Immature natural killer cell (primary cell): ENCODE data around the gene NMNAT3. TPM values are rescaled to one million over a fixed set of nuclear protein-coding genes. Genes with fewer than 3 reads are reported as not detected.

Source experiments
- DNase-seq, 3 donors: peaks; one replicate each; pipeline ENCODE4 v3.0.0; 2022; ENCODE audit warnings: mixed read lengths in 1 of 3
- H3K27ac Mint-ChIP-seq, 6 donors: one replicate each; pipeline ENCODE4 v1.8.0; 2020; ENCODE audit warnings: mixed read lengths in 6 of 6, mild to moderate bottlenecking in 5 of 6, inconsistent platforms in 4 of 6, moderate library complexity in 3 of 6
- H3K27me3 Mint-ChIP-seq, 3 donors: one replicate each; pipeline ENCODE4 v1.8.0; 2020 to 2021; ENCODE audit warnings: low read depth in 3 of 3, mild to moderate bottlenecking in 3 of 3, mixed read lengths in 3 of 3, moderate library complexity in 3 of 3, inconsistent platforms in 1 of 3
- H3K36me3 Mint-ChIP-seq, 3 donors: one replicate each; pipeline ENCODE4 v1.8.0; 2020; ENCODE audit warnings: mixed read lengths in 3 of 3, inconsistent platforms in 2 of 3, mild to moderate bottlenecking in 2 of 3
- H3K4me1 Mint-ChIP-seq, 2 donors: one replicate each; pipeline ENCODE4 v1.8.0; 2020; ENCODE audit warnings: inconsistent platforms in 2 of 2, mild to moderate bottlenecking in 2 of 2, mixed read lengths in 2 of 2, moderate library complexity in 1 of 2
- H3K4me3 Mint-ChIP-seq, 5 donors: one replicate each; pipeline ENCODE4 v1.8.0; 2020; ENCODE audit warnings: mild to moderate bottlenecking in 5 of 5, mixed read lengths in 5 of 5, inconsistent platforms in 3 of 5, moderate library complexity in 3 of 5
- H3K9me3 Mint-ChIP-seq, 6 donors: one replicate each; pipeline ENCODE4 v1.8.0; 2020; ENCODE audit warnings: mild to moderate bottlenecking in 6 of 6, mixed read lengths in 6 of 6, inconsistent platforms in 4 of 6, moderate library complexity in 3 of 6
- polyA plus RNA-seq, 3 donors: library from polyadenylated mRNA; unstranded; fragments of 300-500 nt; fragmentation: Illumina TruSeq; gene quantifications; one replicate each; pipeline ENCODE4 v1.2.3, GENCODE V29; 2021

The NMNAT3 gene
- polyA plus RNA-seq, 3 donors from 2014 or later = 1.4 to 7.1 (median 2.5) TPM

DNA sequence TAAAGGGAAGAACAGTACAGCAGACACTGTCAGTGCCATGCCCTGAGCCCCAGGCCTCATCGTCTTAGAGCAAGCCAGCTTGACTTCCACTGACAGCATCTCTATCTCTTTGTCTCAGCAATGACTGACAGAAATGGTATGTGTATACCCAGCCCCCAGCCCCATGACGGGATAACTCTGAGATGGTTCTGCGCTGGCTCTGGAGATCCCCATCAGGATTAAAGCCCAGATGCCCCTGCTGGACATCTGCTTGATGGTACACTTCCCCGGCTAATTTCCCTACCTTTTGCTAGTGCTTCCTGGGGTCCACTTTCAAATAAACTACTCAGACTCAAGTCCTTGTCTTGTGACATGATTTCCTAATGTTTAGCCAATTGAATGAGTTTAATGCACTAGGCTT is 7.6 kb downstream of the NMNAT3 start:
- H3K36me3 Mint-ChIP-seq = no peaks in the 10 kb centered on the region
- no peak for DNase-seq
- H3K4me1 Mint-ChIP-seq = no peaks in the 10 kb centered on the region
- H3K4me3 Mint-ChIP-seq = no peak overlapping the region
- no peak overlapping the region for H3K27ac Mint-ChIP-seq
- no peaks in the 10 kb centered on the region for H3K9me3 Mint-ChIP-seq
- no peaks in the 10 kb centered on the region for H3K27me3 Mint-ChIP-seq

DNA sequence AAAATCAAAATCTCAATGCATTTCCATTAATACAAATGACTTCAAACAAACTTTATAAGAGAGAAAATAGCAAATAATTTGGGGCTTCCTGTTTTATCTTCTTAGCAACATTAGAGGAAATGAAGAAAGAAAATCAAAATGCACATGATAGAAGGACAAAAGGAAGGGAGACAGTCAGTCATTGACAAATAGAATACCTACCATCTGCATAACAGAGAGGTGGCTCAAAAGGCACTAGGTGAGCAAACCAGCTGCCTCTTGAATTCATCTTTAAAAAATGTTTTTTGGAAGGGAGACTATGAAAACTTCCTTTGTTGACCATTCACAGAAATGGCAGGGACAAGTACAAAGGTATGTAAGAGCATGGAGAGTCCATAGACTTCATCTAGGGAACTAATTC is 9.4 kb downstream of the NMNAT3 start:
- DNase-seq = no peak
- H3K4me1 Mint-ChIP-seq = no peaks in the 10 kb centered on the region
- H3K4me3 Mint-ChIP-seq = no peak overlapping the region
- H3K27me3 Mint-ChIP-seq = peaks cover 0 to 2% (median 0%) of the 10 kb centered on the region in 3 donors
- H3K27ac Mint-ChIP-seq = no peak overlapping the region
- H3K36me3 Mint-ChIP-seq = no peaks in the 10 kb centered on the region
- no peaks in the 10 kb centered on the region for H3K9me3 Mint-ChIP-seq

- Mint-ChIP-seq H3K27ac (no peak overlapping the region), H3K27me3 (peaks cover 0 to 2% (median 0%) of the 10 kb centered on the region in 3 donors), H3K9me3 (no peaks in the 10 kb centered on the region), H3K4me3 (no peak overlapping the region), H3K36me3 (peaks cover 0 to 3% (median 0%) of the 10 kb centered on the region in 3 donors), H3K4me1 (no peaks in the 10 kb centered on the region)
- DNase-seq = no peak
Measured at GRCh38 chr3:139664958-139665357, 12.8 kb downstream of the NMNAT3 start.

GRCh38 chr3:139660269-139660668 is 17.5 kb downstream of the NMNAT3 start:
- Mint-ChIP-seq H3K36me3 (peaks cover 0 to 3% (median 0%) of the 10 kb centered on the region in 3 donors), H3K4me1 (no peaks in the 10 kb centered on the region), H3K4me3 (no peak overlapping the region), H3K27ac (no peak overlapping the region), H3K9me3 (no peaks in the 10 kb centered on the region), H3K27me3 (peaks cover 0 to 2% (median 2%) of the 10 kb centered on the region in 3 donors)
- no peak for DNase-seq

DNA sequence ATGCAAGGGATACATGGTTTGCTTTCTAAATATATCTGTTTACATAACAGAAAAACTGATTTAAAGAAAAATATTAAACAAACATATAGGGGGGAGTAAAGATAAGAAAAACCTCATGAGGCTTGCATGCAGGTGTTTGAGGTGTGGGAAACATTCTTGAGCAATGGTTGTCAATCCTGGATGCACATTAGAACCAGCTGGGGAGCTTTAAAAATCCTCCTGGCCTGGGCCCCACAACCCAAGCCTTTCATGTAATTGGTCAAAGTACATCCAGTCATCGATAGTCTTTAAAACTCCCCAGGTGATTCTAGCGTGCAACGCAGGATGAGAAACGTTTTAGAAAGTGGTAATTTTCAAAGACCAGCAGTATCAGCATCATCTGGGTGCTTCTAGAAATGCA is 18.3 kb downstream of the NMNAT3 start:
- Mint-ChIP-seq H3K27ac (no peak overlapping the region), H3K27me3 (peaks cover 0 to 2% (median 2%) of the 10 kb centered on the region in 3 donors), H3K36me3 (peaks cover 0 to 3% (median 0%) of the 10 kb centered on the region in 3 donors), H3K4me1 (no peaks in the 10 kb centered on the region), H3K9me3 (no peaks in the 10 kb centered on the region), H3K4me3 (no peak overlapping the region)
- DNase-seq = no peak

DNA sequence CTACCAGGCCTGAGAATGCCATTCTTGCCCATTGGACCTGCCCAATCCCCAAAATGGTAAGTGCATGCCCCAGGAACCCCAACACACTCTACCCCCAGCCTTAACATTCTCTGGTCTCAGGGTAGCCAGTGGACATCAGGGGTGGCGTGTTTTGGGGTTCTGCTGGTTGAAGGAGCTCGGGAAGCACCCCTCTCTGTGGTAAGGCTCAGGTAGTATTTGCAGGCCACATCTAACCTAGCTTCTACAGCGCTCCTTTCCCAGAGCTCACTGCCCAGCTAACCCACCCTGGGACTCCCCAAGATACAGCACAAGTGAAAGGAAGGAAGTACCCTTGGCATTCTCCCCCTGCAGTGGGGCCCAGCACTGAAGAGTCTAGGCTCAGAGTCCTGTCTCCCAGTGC is 19.8 kb downstream of the NMNAT3 start:
- H3K27me3 Mint-ChIP-seq = peaks cover 0 to 2% (median 0%) of the 10 kb centered on the region in 3 donors
- no peak overlapping the region for H3K27ac Mint-ChIP-seq
- DNase-seq = no peak
- no peaks in the 10 kb centered on the region for H3K4me1 Mint-ChIP-seq
- peaks cover 0 to 3% (median 0%) of the 10 kb centered on the region in 3 donors for H3K36me3 Mint-ChIP-seq
- H3K9me3 Mint-ChIP-seq = no peaks in the 10 kb centered on the region
- no peak overlapping the region for H3K4me3 Mint-ChIP-seq

DNA sequence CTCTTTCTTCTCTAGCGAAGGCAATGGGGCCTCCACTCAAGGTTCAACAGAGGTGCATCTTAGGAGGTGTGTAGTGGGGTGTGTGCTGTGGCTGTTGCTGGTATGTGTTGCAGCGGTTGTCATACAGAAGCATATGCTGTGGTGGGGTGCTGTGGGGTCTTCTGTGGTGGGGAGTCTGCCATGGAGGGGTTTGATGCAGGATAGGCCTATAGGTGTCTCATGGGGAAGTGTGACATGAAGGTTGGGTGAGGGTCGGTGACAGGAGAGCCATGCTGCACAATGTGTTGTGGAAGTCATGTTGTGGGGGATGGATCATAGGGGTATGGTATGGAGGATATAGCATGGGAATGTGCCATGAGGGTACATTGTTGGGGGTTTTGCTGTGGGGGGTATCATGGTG is 20.3 kb downstream of the NMNAT3 start:
- DNase-seq = no peak
- Mint-ChIP-seq H3K4me1 (no peaks in the 10 kb centered on the region), H3K27ac (no peak overlapping the region), H3K36me3 (peaks cover 0 to 3% (median 0%) of the 10 kb centered on the region in 3 donors), H3K9me3 (no peaks in the 10 kb centered on the region), H3K4me3 (no peak overlapping the region), H3K27me3 (peaks cover 0 to 2% (median 0%) of the 10 kb centered on the region in 3 donors)

DNA sequence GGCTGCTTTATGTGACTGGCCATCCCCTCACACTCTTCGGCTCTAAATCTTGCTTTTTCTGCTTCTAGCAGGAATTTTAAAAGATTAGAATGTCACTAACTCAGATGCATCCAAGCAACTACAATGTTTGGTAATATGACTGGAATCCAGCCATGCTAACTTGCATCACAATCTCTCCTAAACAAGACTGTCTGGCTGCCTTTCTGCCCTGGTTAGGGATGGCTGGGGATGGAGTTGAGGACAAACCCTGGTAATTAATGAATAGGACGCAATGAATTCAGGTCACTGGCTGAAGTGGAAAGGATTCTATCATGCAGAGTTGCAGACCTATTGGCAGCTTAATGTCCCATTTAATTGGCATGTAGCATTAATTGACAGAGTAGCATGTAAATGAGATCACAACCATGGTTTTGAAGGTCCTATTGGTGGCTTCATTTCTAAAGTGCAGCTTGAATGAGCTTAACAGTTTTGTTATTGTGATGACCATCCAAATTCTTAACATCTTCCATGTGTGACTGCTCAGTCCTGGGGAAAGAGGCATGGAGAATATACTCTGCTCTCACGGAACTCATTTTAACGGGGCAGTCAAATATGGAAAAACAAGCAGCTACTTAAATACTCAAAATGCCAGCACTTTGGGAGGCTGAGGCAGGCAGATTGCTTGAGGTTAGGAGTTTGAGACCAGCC is 21.7 kb downstream of the NMNAT3 start:
- Mint-ChIP-seq H3K4me1 (no peaks in the 10 kb centered on the region), H3K9me3 (no peaks in the 10 kb centered on the region), H3K27me3 (peaks cover 0 to 2% (median 0%) of the 10 kb centered on the region in 3 donors), H3K4me3 (no peak overlapping the region), H3K27ac (no peak overlapping the region), H3K36me3 (peaks cover 0 to 3% (median 0%) of the 10 kb centered on the region in 3 donors)
- no peak for DNase-seq

- no peak overlapping the region for H3K4me3 Mint-ChIP-seq
- no peak overlapping the region for H3K27ac Mint-ChIP-seq
- no peak for DNase-seq
- no peaks in the 10 kb centered on the region for H3K36me3 Mint-ChIP-seq
- no peaks in the 10 kb centered on the region for H3K9me3 Mint-ChIP-seq
- H3K4me1 Mint-ChIP-seq = no peaks in the 10 kb centered on the region
- H3K27me3 Mint-ChIP-seq = peaks cover 0 to 2% (median 0%) of the 10 kb centered on the region in 3 donors
Measured at GRCh38 chr3:139654637-139655365, 23.0 kb downstream of the NMNAT3 start.

DNA sequence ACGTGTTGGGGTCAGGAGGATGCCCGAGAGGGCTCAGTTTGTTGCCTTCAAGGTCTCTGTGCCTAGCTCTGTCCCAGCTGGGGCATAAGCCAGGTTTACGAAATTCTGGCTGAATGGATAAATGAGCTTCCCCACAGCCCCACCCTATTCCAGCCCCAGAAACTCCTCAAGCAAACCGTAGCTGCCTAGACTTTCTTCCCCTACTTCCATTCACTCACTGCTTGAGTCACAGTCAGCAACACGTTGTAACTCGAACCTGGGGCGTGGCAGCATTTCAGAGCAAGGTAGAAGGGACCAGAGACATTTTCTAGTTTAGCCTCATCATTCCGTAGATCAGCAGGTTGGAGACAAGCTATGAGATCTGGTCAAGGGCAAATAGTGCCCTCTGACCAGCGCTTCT is 24.2 kb downstream of the NMNAT3 start:
- Mint-ChIP-seq H3K36me3 (no peaks in the 10 kb centered on the region), H3K27ac (no peak overlapping the region), H3K27me3 (peaks cover 0 to 2% (median 0%) of the 10 kb centered on the region in 3 donors)

DNA sequence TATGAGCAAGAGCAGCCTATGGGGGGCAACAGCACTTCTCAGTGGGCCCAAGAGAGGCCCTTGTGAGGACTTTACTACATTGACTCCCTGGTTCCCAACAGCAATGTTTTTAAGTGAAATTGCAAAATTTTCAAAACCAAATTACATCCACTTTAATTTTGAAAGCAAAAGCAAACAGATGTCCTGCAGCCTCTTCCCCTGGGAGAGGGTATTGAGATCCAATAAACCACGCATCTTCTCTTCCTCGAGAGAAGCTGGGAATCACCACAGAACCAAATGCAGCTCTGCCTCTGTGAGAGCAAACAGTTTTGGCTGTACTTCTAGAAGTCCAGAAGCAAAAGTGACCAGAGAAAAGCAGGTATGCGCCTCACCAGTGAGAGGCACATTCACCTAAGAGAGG is 25.2 kb downstream of the NMNAT3 start:
- Mint-ChIP-seq H3K27me3 (peaks cover 0 to 2% (median 0%) of the 10 kb centered on the region in 3 donors), H3K4me1 (no peaks in the 10 kb centered on the region), H3K4me3 (no peak overlapping the region), H3K27ac (no peak overlapping the region), H3K36me3 (no peaks in the 10 kb centered on the region), H3K9me3 (no peaks in the 10 kb centered on the region)
- DNase-seq = no peak

More for the DNA sequence above, 24.2 kb downstream of the NMNAT3 start:
- Mint-ChIP-seq H3K4me1 (no peaks in the 10 kb centered on the region), H3K4me3 (no peak overlapping the region), H3K9me3 (no peaks in the 10 kb centered on the region)
- DNase-seq = no peak

GRCh38 chr3:139647866-139648435 is 29.8 kb downstream of the NMNAT3 start:
- Mint-ChIP-seq H3K4me3 (no peak overlapping the region), H3K36me3 (no peaks in the 10 kb centered on the region), H3K27ac (no peak overlapping the region), H3K9me3 (peaks cover 0 to 1% (median 0%) of the 10 kb centered on the region in 6 donors), H3K27me3 (no peaks in the 10 kb centered on the region), H3K4me1 (peaks cover 3 to 5% of the 10 kb centered on the region in 2 donors)
- no peak for DNase-seq

- Mint-ChIP-seq H3K27me3 (no peaks in the 10 kb centered on the region), H3K4me3 (no peak overlapping the region), H3K9me3 (peaks cover 0 to 1% (median 0%) of the 10 kb centered on the region in 6 donors), H3K27ac (no peak overlapping the region), H3K4me1 (peaks cover 7 to 9% of the 10 kb centered on the region in 2 donors), H3K36me3 (no peaks in the 10 kb centered on the region)
- DNase-seq = no peak
Measured at GRCh38 chr3:139646512-139646911, 31.3 kb downstream of the NMNAT3 start.

- no peaks in the 10 kb centered on the region for H3K36me3 Mint-ChIP-seq
- H3K9me3 Mint-ChIP-seq = peaks cover 0 to 4% (median 0%) of the 10 kb centered on the region in 6 donors
- DNase-seq = no peak
- no peak overlapping the region for H3K4me3 Mint-ChIP-seq
- H3K4me1 Mint-ChIP-seq = peaks cover 7 to 9% of the 10 kb centered on the region in 2 donors
- H3K27me3 Mint-ChIP-seq = no peaks in the 10 kb centered on the region
- H3K27ac Mint-ChIP-seq = no peak overlapping the region
Measured at GRCh38 chr3:139642996-139643395, 34.8 kb downstream of the NMNAT3 start.
